Measurements from ENCODE around the gene CYP19A1.

CYP19A1 gene

GRCh38 chr15:51313644-51314280, 24.6 kb downstream of the CYP19A1 start:
- no peak for DNase-seq (ENCODE audit: low read depth)
- no peak for TF ChIP-seq CTCF (IDR thresholded peaks at IDR 0.05; ENCODE audit: insufficient read depth, low read depth, low read length, missing control alignments)
- H3K4me3 ChIP-seq (ENCODE audit: low read depth, low read length), result no peak overlapping the region

- DNase-seq (ENCODE audit: low read depth), result no peak
- H3K4me3 ChIP-seq (ENCODE audit: low read depth, low read length), result no peak overlapping the region
- no peak for TF ChIP-seq CTCF (IDR thresholded peaks at IDR 0.05; ENCODE audit: insufficient read depth, low read depth, low read length, missing control alignments)
Measured at GRCh38 chr15:51313074-51313393, 25.4 kb downstream of the CYP19A1 start.

GRCh38 chr15:51312166-51313073, 26.0 kb downstream of the CYP19A1 start:
- no peak for DNase-seq (ENCODE audit: low read depth)
- no peak for TF ChIP-seq CTCF (IDR thresholded peaks at IDR 0.05; ENCODE audit: insufficient read depth, low read depth, low read length, missing control alignments)
- H3K4me3 ChIP-seq (ENCODE audit: low read depth, low read length), result no peak overlapping the region

- no peak for TF ChIP-seq CTCF (IDR thresholded peaks at IDR 0.05; ENCODE audit: insufficient read depth, low read depth, low read length, missing control alignments)
- no peak for DNase-seq (ENCODE audit: low read depth)
- H3K4me3 ChIP-seq (ENCODE audit: low read depth, low read length), result no peak overlapping the region
Measured at GRCh38 chr15:51311510-51311909, 26.9 kb downstream of the CYP19A1 start.

- no peak for TF ChIP-seq CTCF (IDR thresholded peaks at IDR 0.05; ENCODE audit: insufficient read depth, low read depth, low read length, missing control alignments)
- DNase-seq (ENCODE audit: low read depth), result no peak
- H3K4me3 ChIP-seq (ENCODE audit: low read depth, low read length), result no peak overlapping the region
Measured at GRCh38 chr15:51310064-51310463, 28.3 kb downstream of the CYP19A1 start.

DNA sequence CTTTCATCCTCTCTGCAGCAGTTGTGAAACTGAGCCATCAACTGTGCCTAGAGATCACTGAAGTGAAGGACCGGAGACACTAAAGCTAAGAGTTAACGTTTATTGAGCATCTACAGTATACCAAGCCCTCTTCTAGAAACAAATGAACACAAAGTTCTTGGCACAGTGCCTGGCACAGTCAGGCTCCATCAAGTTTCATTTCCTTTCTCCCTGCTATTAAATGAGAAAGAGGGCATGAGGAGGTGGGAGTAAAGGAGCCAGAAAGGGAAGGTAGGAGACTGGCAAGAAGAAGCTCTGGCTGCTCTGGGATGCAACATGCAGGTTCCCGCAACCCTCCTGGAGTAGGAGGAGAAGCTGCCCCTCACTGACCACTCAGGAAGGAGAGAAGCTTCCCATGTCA, 30.6 kb downstream of the CYP19A1 start:
- H3K4me3 ChIP-seq (ENCODE audit: low read depth, low read length), result no peak overlapping the region
- no peak for DNase-seq (ENCODE audit: low read depth)
- TF ChIP-seq CTCF (IDR thresholded peaks at IDR 0.05; ENCODE audit: insufficient read depth, low read depth, low read length, missing control alignments), result no peak
